CD4-positive, alpha-beta memory T cell (primary cell): Measurements from ENCODE around the gene ELMO1. TPM values are rescaled to one million over a fixed set of nuclear protein-coding genes. Genes with fewer than 3 reads are reported as not detected.

ENCODE experiments used
- CTCF ChIA-PET: fragments of 350-600 bp; sonication (Branson Sonifier 250); formaldehyde crosslinking; loops from one replicate; lab custom pipeline; 2021; ENCODE audit warnings: inconsistent platforms; ENCODE audit not compliant: partially characterized antibody; lab: Charles Lee
- POLR2A ChIA-PET: fragments of 350-600 bp; sonication (Branson Sonifier 250); formaldehyde crosslinking; loops from one replicate; lab custom pipeline; 2021; ENCODE audit not compliant: partially characterized antibody; lab: Charles Lee
- DNase-seq, 5 donors: peaks; one replicate each; pipeline versions ENCODE4 v3.0.0 to v3.0.0-alpha.2; 2020 to 2022; ENCODE audit warnings: mixed read lengths in 1 of 5
- H3K27ac ChIP-seq: one replicate; pipeline ENCODE4 v1.7.0; 2013; ENCODE audit warnings: low read depth, low read length
- H3K27me3 ChIP-seq: 2 replicates; pipeline ENCODE4 v1.7.0; 2013; ENCODE audit warnings: mild to moderate bottlenecking, low read length, moderate library complexity; ENCODE audit not compliant: insufficient read depth
- H3K36me3 ChIP-seq: 2 replicates; pipeline ENCODE4 v1.7.0; 2013; ENCODE audit warnings: mild to moderate bottlenecking, low read length, moderate library complexity; ENCODE audit not compliant: insufficient read depth
- H3K4me1 ChIP-seq: 2 replicates; pipeline ENCODE4 v1.7.0; 2013; ENCODE audit warnings: mild to moderate bottlenecking, low read length, moderate library complexity; ENCODE audit not compliant: insufficient read depth
- H3K4me3 ChIP-seq, 2 donors: one replicate each; pipeline ENCODE4 v1.7.0; 2013; ENCODE audit warnings: low read length in 2 of 2, mild to moderate bottlenecking in 1 of 2
- H3K9me3 ChIP-seq, 2 donors: one replicate each; pipeline ENCODE4 v1.7.0; 2013; ENCODE audit warnings: low read length in 2 of 2, control low read depth in 1 of 2; ENCODE audit not compliant: control insufficient read depth in 1 of 2
- H3K27ac Mint-ChIP-seq, 7 donors: one replicate each; pipeline ENCODE4 v1.8.0; 2020 to 2021; ENCODE audit warnings: mixed read lengths in 7 of 7, mild to moderate bottlenecking in 6 of 7, inconsistent platforms in 3 of 7, moderate library complexity in 3 of 7
- H3K27me3 Mint-ChIP-seq, 2 donors: one replicate each; pipeline ENCODE4 v1.8.0; 2020 to 2021; ENCODE audit warnings: mixed read lengths in 2 of 2
- H3K36me3 Mint-ChIP-seq, 2 donors: one replicate each; pipeline ENCODE4 v1.8.0; 2020 to 2021; ENCODE audit warnings: mixed read lengths in 2 of 2, inconsistent platforms in 1 of 2, mild to moderate bottlenecking in 1 of 2
- H3K4me1 Mint-ChIP-seq, 4 donors: one replicate each; pipeline ENCODE4 v1.8.0; 2020 to 2021; ENCODE audit warnings: mixed read lengths in 4 of 4, mild to moderate bottlenecking in 1 of 4
- H3K4me3 Mint-ChIP-seq, 8 donors: one replicate each; pipeline ENCODE4 v1.8.0; 2020 to 2021; ENCODE audit warnings: mixed read lengths in 8 of 8, mild to moderate bottlenecking in 7 of 8, moderate library complexity in 6 of 8, inconsistent platforms in 3 of 8
- H3K9me3 Mint-ChIP-seq, 8 donors: one replicate each; pipeline ENCODE4 v1.8.0; 2020 to 2021; ENCODE audit warnings: mixed read lengths in 8 of 8, mild to moderate bottlenecking in 5 of 8, inconsistent platforms in 3 of 8, moderate library complexity in 1 of 8
- intact Hi-C: fragments of 100-400 bp; cut with micrococcal nuclease; formaldehyde crosslinking; loops from one replicate; pipeline ENCODE4 v1.15.1; 2023
- polyA plus RNA-seq, 2 donors: library from polyadenylated mRNA; unstranded; fragments of 300-500 nt; fragmentation: Illumina TruSeq; gene quantifications; one replicate each; pipeline ENCODE4 v1.2.3, GENCODE V29; 2021
- total RNA-seq, 2 experiments: library from RNA; stranded (reverse); gene quantifications; one replicate each; pipeline ENCODE4 v1.2.3, GENCODE V29; 2021

The ELMO1 gene
- total and polyA plus RNA-seq, 4 experiments from 2014 or later = 45.1 to 131 (median 111) TPM

- Mint-ChIP-seq H3K4me3 (no peak overlapping the region), H3K27ac (peak overlapping the region in 3 of 7 donors; percentile 37 to 77 (median 51)), H3K27me3 (no peaks in the 10 kb centered on the region), H3K4me1 (peaks cover 23 to 33% (median 28%) of the 10 kb centered on the region in 4 donors), H3K9me3 (no peaks in the 10 kb centered on the region), H3K36me3 (peaks cover 10 to 24% of the 10 kb centered on the region in 2 donors)
- H3K27ac ChIP-seq = no peak overlapping the region
- no peaks in the 10 kb centered on the region for H3K27me3 ChIP-seq
- intact Hi-C loops = loop anchor here (1.0 to 10.0 kb wide), 5 partner anchors 118 to 600 kb away; partner anchors contain the start of gene ELMO1
- H3K4me1 ChIP-seq = peaks cover 16% of the 10 kb centered on the region
- no peak overlapping the region for H3K4me3 ChIP-seq
- peak; percentile 11 to 39 (median 24) for DNase-seq
- ChIA-PET CTCF (interaction anchor here (0.6 to 4.6 kb wide), 13 partner anchors 11 to 450 kb away, joined by 3 to 68 read pairs (median 4); partner anchors contain the start of gene ELMO1), POLR2A (interaction anchor here (1.0 to 1.3 kb wide), 2 partner anchors 108 to 214 kb away, joined by 4 to 5 read pairs; partner anchors contain the start of gene ELMO1)
- no peaks in the 10 kb centered on the region for H3K9me3 ChIP-seq
- no peaks in the 10 kb centered on the region for H3K36me3 ChIP-seq
These were observed 213.7 kb downstream of the ELMO1 start for GRCh38 chr7:37234928-37235327.

GRCh38 chr7:37234334-37234733, 214.3 kb downstream of the ELMO1 start:
- Mint-ChIP-seq H3K4me3 (no peak overlapping the region), H3K4me1 (peaks cover 24 to 35% (median 30%) of the 10 kb centered on the region in 4 donors), H3K36me3 (peaks cover 8 to 22% of the 10 kb centered on the region in 2 donors), H3K9me3 (no peaks in the 10 kb centered on the region), H3K27me3 (no peaks in the 10 kb centered on the region), H3K27ac (peak overlapping the region in 1 of 7 donors; percentile 82)
- Histone ChIP-seq H3K27ac (no peak overlapping the region), H3K27me3 (no peaks in the 10 kb centered on the region), H3K9me3 (no peaks in the 10 kb centered on the region), H3K4me3 (no peak overlapping the region), H3K36me3 (no peaks in the 10 kb centered on the region), H3K4me1 (peaks cover 22% of the 10 kb centered on the region)
- ChIA-PET CTCF (interaction anchor here (0.8 to 4.6 kb wide), 11 partner anchors 11 to 274 kb away, joined by 3 to 68 read pairs (median 9); partner anchors contain the start of gene ELMO1), POLR2A (interaction anchor here (1.0 to 1.3 kb wide), 2 partner anchors 109 to 215 kb away, joined by 4 to 5 read pairs; partner anchors contain the start of gene ELMO1)
- intact Hi-C loops = loop anchor here (2.0 to 10.0 kb wide), 2 partner anchors 214 to 600 kb away; partner anchors contain the start of gene ELMO1
- no peak for DNase-seq

GRCh38 chr7:37231613-37232012, 217.1 kb downstream of the ELMO1 start:
- Mint-ChIP-seq H3K4me3 (no peak overlapping the region), H3K27me3 (no peaks in the 10 kb centered on the region), H3K36me3 (peaks cover 9 to 31% of the 10 kb centered on the region in 2 donors), H3K4me1 (peaks cover 23 to 41% (median 34%) of the 10 kb centered on the region in 4 donors), H3K27ac (peak overlapping the region in 3 of 7 donors; percentile 2 to 65 (median 12)), H3K9me3 (no peaks in the 10 kb centered on the region)
- H3K4me1 ChIP-seq = peaks cover 24% of the 10 kb centered on the region
- H3K4me3 ChIP-seq = no peak overlapping the region
- POLR2A ChIA-PET = no interaction called here
- H3K36me3 ChIP-seq = no peaks in the 10 kb centered on the region
- no peaks in the 10 kb centered on the region for H3K27me3 ChIP-seq
- intact Hi-C loops = loop anchor here (10.0 kb wide), 1 partner anchor 603 kb away; no protein-coding TSS in a partner anchor
- H3K9me3 ChIP-seq = no peaks in the 10 kb centered on the region
- DNase-seq = no peak
- H3K27ac ChIP-seq = no peak overlapping the region
- CTCF ChIA-PET = no interaction called here

GRCh38 chr7:37230221-37230620, 218.4 kb downstream of the ELMO1 start:
- H3K27ac Mint-ChIP-seq = peak overlapping the region in 4 of 7 donors; percentile 10 to 70 (median 59)
- POLR2A ChIA-PET = no interaction called here
- Histone ChIP-seq H3K27ac (no peak overlapping the region), H3K4me1 (peaks cover 24% of the 10 kb centered on the region), H3K4me3 (no peak overlapping the region), H3K36me3 (no peaks in the 10 kb centered on the region), H3K27me3 (no peaks in the 10 kb centered on the region), H3K9me3 (no peaks in the 10 kb centered on the region)
- H3K4me3 Mint-ChIP-seq = no peak overlapping the region
- no peaks in the 10 kb centered on the region for H3K27me3 Mint-ChIP-seq
- H3K36me3 Mint-ChIP-seq = peaks cover 21 to 39% of the 10 kb centered on the region in 2 donors
- CTCF ChIA-PET = interaction anchor here (1.8 kb wide), 1 partner anchor 266 kb away, joined by 5 read pairs; no protein-coding TSS in a partner anchor
- intact Hi-C loops = loop anchor here (10.0 kb wide), 1 partner anchor 605 kb away; no protein-coding TSS in a partner anchor
- no peak for DNase-seq
- no peaks in the 10 kb centered on the region for H3K9me3 Mint-ChIP-seq
- H3K4me1 Mint-ChIP-seq = peaks cover 24 to 46% (median 32%) of the 10 kb centered on the region in 4 donors

- Mint-ChIP-seq H3K27ac (peak overlapping the region in 5 of 7 donors; percentile 22 to 68 (median 43)), H3K4me3 (no peak overlapping the region), H3K27me3 (no peaks in the 10 kb centered on the region), H3K36me3 (peaks cover 28 to 43% of the 10 kb centered on the region in 2 donors), H3K9me3 (no peaks in the 10 kb centered on the region), H3K4me1 (peaks cover 21 to 41% (median 29%) of the 10 kb centered on the region in 4 donors)
- ChIA-PET POLR2A (no interaction called here), CTCF (interaction anchor here (0.9 to 1.8 kb wide), 3 partner anchors 124 to 742 kb away, joined by 3 to 5 read pairs (median 3); no protein-coding TSS in a partner anchor)
- Histone ChIP-seq H3K9me3 (no peaks in the 10 kb centered on the region), H3K27ac (no peak overlapping the region), H3K27me3 (no peaks in the 10 kb centered on the region), H3K4me3 (no peak overlapping the region), H3K4me1 (peaks cover 24% of the 10 kb centered on the region), H3K36me3 (peaks cover 4% of the 10 kb centered on the region)
- no peak for DNase-seq
- intact Hi-C loops = no loop called here
These were observed 219.3 kb downstream of the ELMO1 start for GRCh38 chr7:37229381-37229780.

- Histone ChIP-seq H3K36me3 (peaks cover 18% of the 10 kb centered on the region), H3K9me3 (no peaks in the 10 kb centered on the region), H3K4me1 (peaks cover 13% of the 10 kb centered on the region), H3K27me3 (no peaks in the 10 kb centered on the region), H3K27ac (no peak overlapping the region), H3K4me3 (no peak overlapping the region)
- Mint-ChIP-seq H3K27me3 (no peaks in the 10 kb centered on the region), H3K4me1 (peaks cover 12 to 25% (median 16%) of the 10 kb centered on the region in 4 donors), H3K4me3 (no peak overlapping the region), H3K36me3 (peaks cover 36 to 58% of the 10 kb centered on the region in 2 donors), H3K27ac (peak overlapping the region in 1 of 7 donors; percentile 53), H3K9me3 (no peaks in the 10 kb centered on the region)
- CTCF ChIA-PET = interaction anchor here (0.6 to 1.9 kb wide), 4 partner anchors 27 to 224 kb away, joined by 3 to 5 read pairs (median 4); partner anchors contain the start of gene ELMO1
- no peak for DNase-seq
- intact Hi-C loops = no loop called here
- POLR2A ChIA-PET = no interaction called here
These were observed 223.2 kb downstream of the ELMO1 start for GRCh38 chr7:37225285-37225969.

GRCh38 chr7:37224746-37225145, 223.9 kb downstream of the ELMO1 start:
- H3K36me3 ChIP-seq = peaks cover 19% of the 10 kb centered on the region
- Mint-ChIP-seq H3K9me3 (no peaks in the 10 kb centered on the region), H3K4me1 (peaks cover 7 to 19% (median 10%) of the 10 kb centered on the region in 4 donors), H3K36me3 (peaks cover 36 to 63% of the 10 kb centered on the region in 2 donors), H3K27ac (peak overlapping the region in 2 of 7 donors; percentile 64), H3K4me3 (no peak overlapping the region), H3K27me3 (no peaks in the 10 kb centered on the region)
- H3K9me3 ChIP-seq = no peaks in the 10 kb centered on the region
- ChIA-PET CTCF (interaction anchor here (1.0 to 1.3 kb wide), 3 partner anchors 16 to 737 kb away, joined by 3 to 4 read pairs (median 4); no protein-coding TSS in a partner anchor), POLR2A (no interaction called here)
- intact Hi-C loops = no loop called here
- no peak overlapping the region for H3K4me3 ChIP-seq
- no peak for DNase-seq
- no peak overlapping the region for H3K27ac ChIP-seq
- no peaks in the 10 kb centered on the region for H3K27me3 ChIP-seq
- H3K4me1 ChIP-seq = peaks cover 6% of the 10 kb centered on the region
